Sciatic nerve (tissue), 2 donors: ENCODE results near the gene GINS3. TPM values are rescaled to one million over a fixed set of nuclear protein-coding genes. Genes with fewer than 3 reads are reported as not detected.
"Not testable (repeated sequence)": the region's sequence is repeated elsewhere in the genome, so short reads cannot be mapped to it uniquely, and the experiment has no call there.

Source experiments
- ATAC-seq: fragments of 200-7000 bp; cut with Tn5 transposase; one replicate; pipeline ENCODE4 v1.9.1; 2020; ENCODE audit warnings: mild to moderate bottlenecking, moderate library complexity
- DNase-seq: peaks from one replicate; pipeline ENCODE4 v3.0.0-alpha.2; 2020; ENCODE audit warnings: low spot score
- intact Hi-C: fragments of 100-400 bp; cut with DNase I; formaldehyde crosslinking; loops from one replicate; pipeline ENCODE4 v1.14.2; 2022
- total RNA-seq: library from RNA; stranded (reverse); fragmentation: NEBNext Ultra II Directional; extraction: Animal tissue kit (Norgen Biotek cat#: 25700); gene quantifications from one replicate; pipeline ENCODE4 v1.2.1, GENCODE V29; 2021
- donor health status: DM: no; HTN: no; CAD: no.
- donor health status: DM: no; HTN: no; CAD: no.

GINS3 gene
- total RNA-seq, 1 donor from 2014 or later: 3.1 TPM

- no peak for ATAC-seq
- intact Hi-C loops: no loop called here
- DNase-seq: no peak
Observed at GRCh38 chr16:58384437-58385055, 7.7 kb upstream of the GINS3 start.

GRCh38 chr16:58385218-58385773 is 7.0 kb upstream of the GINS3 start:
- DNase-seq: no peak
- intact Hi-C loops: no loop called here

GRCh38 chr16:58389724-58390123 is 2.5 kb upstream of the GINS3 start:
- DNase-seq (no peak), ATAC-seq (no peak)
- intact Hi-C loops: no loop called here

More at GRCh38 chr16:58385218-58385773, 7.0 kb upstream of the GINS3 start:
- ATAC-seq: no peak

- no peak for DNase-seq
- no peak for ATAC-seq
- intact Hi-C loops: no loop called here
Observed at GRCh38 chr16:58393138-58393504, 850 bp downstream of the GINS3 start.

DNA sequence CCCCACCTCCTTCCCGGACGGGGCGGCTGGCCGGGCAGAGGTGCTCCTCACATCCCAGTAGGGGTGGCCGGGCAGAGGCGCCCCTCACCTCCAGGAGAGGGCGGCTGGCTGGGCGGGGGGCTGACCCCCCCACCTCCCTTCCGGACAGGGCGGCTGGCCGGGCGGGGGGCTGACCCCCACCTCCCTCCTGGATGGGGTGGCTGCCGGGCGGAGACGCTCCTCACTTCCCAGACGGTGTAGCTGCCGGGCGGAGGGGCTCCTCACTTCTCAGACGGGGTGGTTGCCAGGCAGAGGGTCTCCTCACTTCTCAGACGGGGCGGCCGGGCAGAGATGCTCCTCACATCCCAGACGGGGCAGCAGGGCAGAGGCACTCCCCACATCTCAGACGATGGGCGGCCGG is 4.6 kb downstream of the GINS3 start:
- DNase-seq, intact Hi-C loops, ATAC-seq: not testable (repeated sequence)

DNA sequence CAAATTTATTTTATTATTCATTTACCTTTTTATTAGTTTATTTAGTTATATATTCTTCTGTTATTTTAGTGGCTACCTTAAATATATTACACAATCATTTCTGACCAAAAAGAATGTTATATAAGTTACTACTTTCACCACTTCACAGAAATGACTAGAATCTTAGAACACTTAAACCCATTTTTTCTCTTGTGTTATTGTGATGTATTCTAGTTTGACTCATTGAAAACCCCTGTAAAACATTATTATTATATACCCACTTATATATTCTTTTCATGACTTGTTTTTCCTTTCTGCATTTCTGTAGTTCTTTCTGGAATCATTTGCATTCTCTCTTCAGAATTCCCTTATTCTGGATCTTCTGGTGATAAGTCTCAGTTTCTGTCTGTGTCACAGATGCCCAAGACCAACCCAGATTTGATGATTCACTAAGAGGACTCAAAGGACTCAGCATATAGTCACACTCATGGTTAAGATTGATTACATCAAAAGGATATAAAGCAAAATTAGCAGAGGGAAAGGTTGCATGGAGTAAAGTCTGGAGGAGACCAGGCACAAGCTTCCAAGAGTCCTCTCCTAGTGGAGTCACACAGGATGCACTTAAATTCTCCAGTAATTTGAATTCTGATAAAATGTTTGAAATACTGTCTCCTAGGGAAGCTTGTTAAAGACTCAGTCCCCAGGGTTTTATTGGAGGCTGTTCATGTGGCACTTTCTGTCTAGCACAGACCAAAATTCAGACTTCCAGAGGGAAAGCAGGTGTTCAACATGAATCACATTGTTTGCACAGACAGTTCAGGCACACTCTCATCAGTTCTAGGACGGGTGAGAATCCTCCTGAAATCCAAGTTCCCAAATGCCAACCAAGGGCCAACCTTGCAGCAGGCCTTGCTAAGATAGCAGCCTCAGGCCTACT is 7.7 kb downstream of the GINS3 start:
- intact Hi-C loops: no loop called here
- DNase-seq (no peak), ATAC-seq (no peak)

DNA sequence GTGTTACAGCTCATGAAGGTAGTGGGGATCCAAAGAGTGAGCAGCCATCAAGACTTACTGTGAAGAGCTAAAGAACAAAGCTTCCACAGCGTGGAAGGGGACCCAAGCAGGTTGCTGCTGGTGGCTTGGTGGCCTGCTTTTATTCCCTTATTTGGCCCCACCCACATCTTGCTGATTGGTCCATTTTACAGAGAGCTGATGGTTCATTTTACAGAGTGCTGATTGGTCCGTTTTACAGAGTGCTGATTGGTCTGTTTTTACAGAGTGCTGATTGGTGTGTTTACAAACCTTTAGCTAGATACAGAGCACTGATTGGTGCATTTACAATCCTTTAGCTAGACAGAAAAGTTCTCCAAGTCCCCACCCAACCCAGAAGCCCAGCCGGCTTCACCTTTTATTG is 9.0 kb downstream of the GINS3 start:
- intact Hi-C loops, ATAC-seq, DNase-seq: not testable (repeated sequence)

GRCh38 chr16:58402796-58403195 is 10.5 kb downstream of the GINS3 start:
- intact Hi-C loops: no loop called here
- no peak for ATAC-seq
- no peak for DNase-seq

- peak; percentile 65 for DNase-seq
- peak; percentile 78 for ATAC-seq
- intact Hi-C loops: no loop called here
Observed at GRCh38 chr16:58409316-58409973, 17.2 kb downstream of the GINS3 start.

DNA sequence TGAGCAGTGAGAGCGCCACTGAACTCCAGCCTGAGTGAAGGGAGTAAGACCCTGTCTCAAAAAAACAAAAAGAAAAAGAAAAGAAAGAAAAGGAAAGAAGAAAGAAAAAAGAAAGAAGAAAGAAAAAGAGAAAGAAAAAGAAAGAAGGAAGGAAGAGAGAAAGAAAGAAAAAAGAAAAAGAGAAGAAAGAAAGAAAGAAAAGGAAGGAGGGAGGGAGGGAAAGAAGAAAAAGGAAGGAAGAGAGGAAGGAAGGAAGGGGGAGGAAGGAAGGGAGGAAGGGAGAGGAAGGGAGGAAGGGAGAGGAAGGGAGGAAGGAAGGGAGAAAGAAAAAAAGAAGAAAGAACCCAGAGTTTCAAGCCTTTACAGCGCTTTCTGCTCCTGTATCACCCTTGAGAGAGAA is 19.1 kb downstream of the GINS3 start:
- intact Hi-C loops: no loop called here
- ATAC-seq: no peak
- DNase-seq: no peak

DNA sequence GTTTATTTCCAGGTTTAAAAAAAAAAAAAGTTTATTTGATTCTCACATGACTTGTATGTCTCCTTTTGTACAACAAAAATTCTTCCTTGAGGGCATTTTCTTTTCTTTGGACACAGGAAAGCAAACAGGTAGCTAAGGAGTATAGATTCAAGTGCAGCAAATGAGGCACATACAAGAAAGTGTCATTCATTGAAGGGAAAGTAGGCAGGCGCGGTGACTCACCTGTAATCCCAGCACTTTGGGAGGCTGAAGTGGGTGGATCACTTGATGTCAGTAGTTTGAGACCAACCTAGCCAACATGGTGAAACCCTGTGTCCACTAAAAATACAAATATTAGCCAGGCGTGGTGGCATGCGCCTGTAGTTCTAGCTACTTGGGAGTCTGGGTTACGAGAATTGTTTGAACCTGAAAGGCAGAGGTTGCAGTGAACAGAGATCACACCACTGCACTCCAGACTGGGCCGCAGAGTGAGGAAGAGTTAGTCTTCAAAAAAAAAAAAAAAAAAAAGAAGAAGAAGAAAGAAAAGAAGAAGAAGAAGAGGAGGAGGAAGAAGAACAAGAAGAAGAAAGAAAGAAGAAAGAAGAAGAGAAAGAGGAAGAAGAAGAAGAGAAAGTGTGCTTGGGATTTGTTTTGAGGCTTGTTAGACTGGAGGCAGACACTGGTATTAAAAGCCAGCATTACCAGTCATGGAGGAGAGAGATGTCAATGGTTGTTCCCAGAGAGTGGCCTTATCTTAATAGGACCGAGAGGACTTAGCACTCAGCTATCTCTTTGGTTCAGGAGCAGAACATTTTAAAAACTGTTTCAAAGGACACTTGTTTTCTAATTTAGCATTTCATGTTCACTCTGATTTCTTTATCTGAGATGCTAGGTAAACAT is 19.7 kb downstream of the GINS3 start:
- no peak for ATAC-seq
- no peak for DNase-seq
- intact Hi-C loops: no loop called here

DNA sequence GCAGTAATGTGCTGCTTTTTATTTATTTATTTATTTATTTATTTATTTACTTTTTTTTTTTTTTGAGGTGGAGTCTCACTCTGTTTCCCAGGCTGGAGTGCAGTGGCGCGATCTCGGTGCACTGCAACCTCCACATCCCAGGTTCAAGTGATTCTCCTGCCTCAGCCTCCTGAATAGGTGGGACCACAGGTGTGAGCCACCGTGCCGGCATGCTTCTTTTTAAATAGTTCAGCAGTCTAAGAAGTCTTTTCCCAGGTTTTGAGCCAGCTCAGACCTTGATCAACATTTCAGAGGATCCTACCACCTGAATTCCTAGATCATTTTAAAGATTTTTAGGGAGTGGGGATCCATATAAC is 20.3 kb downstream of the GINS3 start:
- DNase-seq, ATAC-seq, intact Hi-C loops: not testable (repeated sequence)

DNA sequence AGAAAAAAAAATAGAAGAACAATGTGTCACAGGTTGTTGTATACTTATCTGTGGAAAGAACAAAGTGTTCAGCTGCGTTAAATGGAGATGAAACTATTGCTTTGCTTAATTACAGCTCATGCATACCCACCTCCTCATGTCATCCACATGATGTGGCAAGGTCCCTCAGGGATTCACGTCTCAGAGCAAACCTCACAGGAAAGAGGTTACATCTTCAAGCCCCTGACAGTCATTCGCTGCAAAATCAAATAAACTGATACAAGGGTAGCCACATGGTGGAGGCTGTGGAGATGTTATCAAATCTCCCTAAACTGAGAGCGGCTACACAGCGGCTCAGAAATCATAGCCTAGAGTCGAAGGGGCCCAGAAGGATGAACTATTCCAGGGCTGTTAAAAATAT is 21.1 kb downstream of the GINS3 start:
- no peak for DNase-seq
- intact Hi-C loops: no loop called here

DNA sequence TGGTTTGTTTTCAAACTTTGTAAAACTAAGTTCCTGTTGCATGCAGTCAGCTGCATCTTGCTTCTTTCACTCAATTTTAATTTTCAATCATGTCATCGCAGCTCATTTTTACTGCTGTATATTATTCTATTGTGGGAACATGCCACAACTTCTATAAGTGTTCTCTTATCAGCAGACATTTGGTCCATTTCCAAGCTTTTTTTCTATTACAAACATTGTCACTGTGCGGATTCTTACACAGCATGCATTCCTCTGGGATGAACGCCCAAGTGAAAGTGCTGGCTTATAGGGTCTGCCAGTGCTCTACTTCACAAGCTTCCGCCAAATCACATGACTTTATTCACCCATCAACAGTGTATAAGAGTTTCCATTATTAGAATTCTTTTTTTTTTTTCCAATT is 22.7 kb downstream of the GINS3 start:
- DNase-seq: no peak
- no peak for ATAC-seq
- intact Hi-C loops: no loop called here

More for the DNA sequence above, 21.1 kb downstream of the GINS3 start:
- ATAC-seq: no peak

- ATAC-seq, DNase-seq, intact Hi-C loops: not testable (repeated sequence)
Observed at GRCh38 chr16:58415961-58416360, 23.7 kb downstream of the GINS3 start.

DNA sequence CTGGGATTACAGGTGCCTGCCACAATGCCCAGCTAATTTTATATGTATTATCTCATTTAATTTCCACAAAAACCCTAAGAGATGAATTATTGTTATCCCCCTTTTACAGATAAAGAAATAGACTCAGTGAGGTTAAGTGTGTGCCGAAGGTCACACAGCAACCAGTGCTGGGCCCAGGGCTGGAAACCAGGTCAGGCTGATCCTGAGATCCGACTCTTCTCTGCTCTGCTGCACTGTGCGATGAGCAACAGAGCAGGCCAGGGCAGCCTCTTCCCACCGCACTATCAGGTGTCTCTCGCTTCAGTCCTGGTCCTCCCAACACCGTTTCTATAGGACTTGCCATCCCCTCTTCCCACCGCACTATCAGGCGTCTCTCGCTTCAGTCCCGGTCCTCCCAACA is 24.8 kb downstream of the GINS3 start:
- ATAC-seq (no peak), DNase-seq (no peak)
- intact Hi-C loops: no loop called here

GRCh38 chr16:58417600-58417999 is 25.3 kb downstream of the GINS3 start:
- intact Hi-C loops: no loop called here
- DNase-seq (no peak), ATAC-seq (no peak)

- no peak for DNase-seq
- intact Hi-C loops: no loop called here
- ATAC-seq: no peak
Observed at GRCh38 chr16:58418026-58418425, 25.8 kb downstream of the GINS3 start.

DNA sequence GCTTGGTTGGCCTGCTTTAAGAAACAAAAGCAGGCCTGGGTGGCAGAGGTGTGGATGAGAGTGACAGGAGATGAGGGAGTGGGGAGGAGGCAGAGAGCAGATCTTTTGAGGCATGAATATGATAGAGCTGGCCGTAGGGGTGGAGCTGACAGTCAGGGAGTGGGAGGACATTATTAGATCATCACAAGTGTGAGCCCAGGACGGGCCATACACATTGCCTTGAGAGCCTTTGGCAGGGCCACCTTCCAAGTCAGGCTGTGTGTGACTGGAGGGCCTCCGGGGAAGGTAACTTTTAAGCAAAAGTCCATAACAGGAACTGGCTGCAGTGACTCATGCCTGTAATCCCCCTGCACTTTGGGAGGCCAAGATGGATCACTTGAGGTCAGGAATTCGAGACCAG is 26.3 kb downstream of the GINS3 start:
- intact Hi-C loops: no loop called here
- ATAC-seq (peak; percentile 52), DNase-seq (no peak)
